BE2C (cell line): ENCODE data around the gene C16orf87.

Experiments
- DNase-seq: peaks from one replicate; pipeline ENCODE4 v3.0.0-alpha.2; 2020
- H3K27me3 ChIP-seq: fragments of 250-450 bp; sonication (Bioruptor Pico); 2 replicates; pipeline ENCODE4 v1.5.1; 2020; ENCODE audit warnings: mild to moderate bottlenecking
- H3K36me3 ChIP-seq: fragments of 250-450 bp; sonication (Bioruptor Pico); 2 replicates; pipeline ENCODE4 v1.5.1; 2020; ENCODE audit warnings: mild to moderate bottlenecking
- H3K4me1 ChIP-seq: fragments of 250-450 bp; sonication (Bioruptor Pico); 2 replicates; pipeline ENCODE4 v1.5.1; 2020
- H3K4me3 ChIP-seq: 2 replicates; pipeline ENCODE4 v1.5.1; 2011; ENCODE audit warnings: low read depth, low read length
- H3K9me3 ChIP-seq: fragments of 250-450 bp; sonication (Bioruptor Pico); 2 replicates; pipeline ENCODE4 v1.5.1; 2020
- TF ChIP-seq, protein P1 (sequence below): IDR thresholded peaks from 2 replicates; pipeline ENCODE4 v1.5.1; 2012; ENCODE audit warnings: mild to moderate bottlenecking, low read depth, low read length

The C16orf87 gene

DNA sequence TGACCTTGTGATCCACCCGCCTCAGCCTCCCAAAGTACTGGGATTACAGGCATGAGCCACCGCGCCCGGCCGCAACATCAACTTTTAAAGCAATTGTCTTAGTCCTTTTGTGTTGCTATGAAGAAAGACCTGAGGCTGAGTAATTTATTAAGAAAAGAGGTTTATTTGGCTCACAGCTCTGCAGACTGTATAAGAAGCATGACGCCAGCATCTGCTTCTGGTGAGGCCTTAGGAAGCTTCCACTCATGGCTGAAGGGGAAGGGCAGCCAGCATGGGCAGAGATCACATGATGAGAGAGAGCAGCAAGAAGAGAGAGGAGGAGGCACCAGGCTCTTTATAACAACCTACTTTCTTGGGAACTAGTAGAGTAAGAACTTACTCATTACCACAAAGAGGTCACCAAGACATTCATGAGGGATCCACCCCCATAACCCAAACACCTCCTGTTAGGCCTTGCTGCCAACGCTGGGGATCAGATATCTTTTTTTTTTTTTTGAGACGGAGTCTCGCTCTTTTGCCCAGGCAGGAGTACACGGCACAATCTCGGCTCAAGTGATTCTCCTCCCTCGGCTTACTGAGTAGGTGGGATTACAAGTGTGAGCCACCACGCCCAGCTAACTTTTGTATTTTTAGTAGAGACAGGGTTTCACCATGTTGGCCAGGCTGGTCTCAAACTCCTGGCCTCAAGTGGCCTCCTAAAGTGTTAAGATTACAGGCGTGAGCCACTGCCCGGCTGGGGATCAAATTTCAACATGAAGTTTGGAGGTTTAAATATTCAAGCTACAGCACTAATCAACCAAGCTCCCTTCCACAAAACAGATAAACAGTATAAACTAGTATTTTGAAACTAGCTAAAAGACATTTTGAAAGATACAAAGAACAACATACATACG, 31.8 kb upstream of the C16orf87 start:
- no peaks in the 10 kb centered on the region for H3K4me1 ChIP-seq
- TF ChIP-seq, protein P1, sequence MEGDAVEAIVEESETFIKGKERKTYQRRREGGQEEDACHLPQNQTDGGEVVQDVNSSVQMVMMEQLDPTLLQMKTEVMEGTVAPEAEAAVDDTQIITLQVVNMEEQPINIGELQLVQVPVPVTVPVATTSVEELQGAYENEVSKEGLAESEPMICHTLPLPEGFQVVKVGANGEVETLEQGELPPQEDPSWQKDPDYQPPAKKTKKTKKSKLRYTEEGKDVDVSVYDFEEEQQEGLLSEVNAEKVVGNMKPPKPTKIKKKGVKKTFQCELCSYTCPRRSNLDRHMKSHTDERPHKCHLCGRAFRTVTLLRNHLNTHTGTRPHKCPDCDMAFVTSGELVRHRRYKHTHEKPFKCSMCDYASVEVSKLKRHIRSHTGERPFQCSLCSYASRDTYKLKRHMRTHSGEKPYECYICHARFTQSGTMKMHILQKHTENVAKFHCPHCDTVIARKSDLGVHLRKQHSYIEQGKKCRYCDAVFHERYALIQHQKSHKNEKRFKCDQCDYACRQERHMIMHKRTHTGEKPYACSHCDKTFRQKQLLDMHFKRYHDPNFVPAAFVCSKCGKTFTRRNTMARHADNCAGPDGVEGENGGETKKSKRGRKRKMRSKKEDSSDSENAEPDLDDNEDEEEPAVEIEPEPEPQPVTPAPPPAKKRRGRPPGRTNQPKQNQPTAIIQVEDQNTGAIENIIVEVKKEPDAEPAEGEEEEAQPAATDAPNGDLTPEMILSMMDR, result no peak
- no peak for DNase-seq
- no peak overlapping the region for H3K4me3 ChIP-seq
- no peaks in the 10 kb centered on the region for H3K36me3 ChIP-seq
- H3K27me3 ChIP-seq, result no peaks in the 10 kb centered on the region
- no peaks in the 10 kb centered on the region for H3K9me3 ChIP-seq

DNA sequence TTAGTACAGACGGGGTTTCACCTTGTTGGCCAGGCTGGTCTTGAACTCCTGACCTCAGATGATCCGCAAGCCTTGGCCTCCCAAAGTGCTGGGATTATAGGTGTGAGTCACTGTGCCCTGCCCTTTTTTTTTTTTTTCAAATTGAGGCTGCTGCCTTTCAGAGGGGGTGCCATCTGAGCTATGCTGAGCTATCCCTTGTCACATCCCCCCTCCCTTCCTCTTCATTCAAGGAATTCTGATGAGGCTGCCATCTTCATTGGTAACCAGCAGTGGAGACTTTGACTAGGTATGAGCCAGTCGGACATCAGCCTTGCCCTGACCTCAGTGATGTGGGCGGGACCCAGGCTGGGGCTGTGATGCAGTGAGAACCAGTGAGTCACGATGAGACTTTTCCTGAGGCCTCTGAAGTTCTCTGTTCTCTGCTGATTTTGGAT, 28.8 kb upstream of the C16orf87 start:
- TF ChIP-seq, protein P1, result no peak

DNA sequence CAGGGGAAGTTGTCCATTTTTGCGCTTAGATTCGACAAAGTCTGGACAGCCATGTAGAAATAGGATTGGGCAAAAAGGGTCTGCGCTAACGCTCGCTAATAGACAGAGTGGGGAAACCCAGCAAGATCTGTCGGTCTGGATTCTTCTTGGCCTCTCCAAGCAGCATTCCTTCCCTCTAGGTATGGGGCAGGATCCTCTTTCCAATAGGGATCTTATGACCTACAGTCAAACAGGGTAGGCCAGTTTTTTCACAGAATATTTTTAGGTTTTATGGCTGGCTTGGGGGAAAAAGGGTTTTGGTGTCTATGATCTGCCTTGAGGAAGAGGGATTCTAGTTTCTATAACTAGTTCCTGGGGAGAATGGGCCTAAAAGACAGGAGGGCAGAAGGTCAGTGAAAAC, 27.2 kb upstream of the C16orf87 start:
- no peak for DNase-seq
- H3K4me1 ChIP-seq, result no peaks in the 10 kb centered on the region
- TF ChIP-seq, protein P1, result no peak
- no peak overlapping the region for H3K4me3 ChIP-seq
- H3K27me3 ChIP-seq, result no peaks in the 10 kb centered on the region
- H3K36me3 ChIP-seq, result no peaks in the 10 kb centered on the region
- H3K9me3 ChIP-seq, result no peaks in the 10 kb centered on the region

More for the DNA sequence above, 28.8 kb upstream of the C16orf87 start:
- Histone ChIP-seq H3K36me3 (no peaks in the 10 kb centered on the region), H3K9me3 (no peaks in the 10 kb centered on the region), H3K4me1 (no peaks in the 10 kb centered on the region), H3K27me3 (no peaks in the 10 kb centered on the region), H3K4me3 (no peak overlapping the region)
- DNase-seq, result no peak

DNA sequence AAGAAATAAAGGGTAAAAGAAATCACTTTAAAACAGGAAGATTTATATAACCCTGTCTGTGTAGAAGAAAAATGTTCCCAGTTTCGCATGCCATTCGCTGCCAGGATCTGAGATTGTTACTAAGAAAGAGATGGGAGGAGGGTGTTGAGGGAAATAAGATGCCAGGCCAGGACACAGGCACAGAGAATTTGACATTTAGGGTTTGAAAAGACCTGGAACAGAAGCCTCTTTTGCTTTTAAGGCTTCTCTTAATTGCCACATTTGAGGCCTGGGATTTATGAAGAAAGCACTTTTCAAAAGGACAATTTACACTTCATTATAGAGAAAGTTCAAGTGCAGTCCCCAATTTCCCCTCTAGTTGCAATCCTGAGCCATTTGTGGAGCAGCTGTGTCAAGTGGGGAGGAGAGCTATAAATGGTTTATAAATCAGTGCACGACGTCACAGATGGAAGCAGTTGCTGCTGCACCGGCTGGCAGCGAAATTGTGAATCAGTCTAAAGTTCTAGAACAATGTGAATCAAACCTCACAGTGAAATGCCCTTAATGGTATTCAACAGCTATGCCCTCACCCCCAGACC, 26.5 kb upstream of the C16orf87 start:
- TF ChIP-seq, protein P1, result peak; percentile 58
- Histone ChIP-seq H3K27me3 (no peaks in the 10 kb centered on the region), H3K4me1 (no peaks in the 10 kb centered on the region)

DNA sequence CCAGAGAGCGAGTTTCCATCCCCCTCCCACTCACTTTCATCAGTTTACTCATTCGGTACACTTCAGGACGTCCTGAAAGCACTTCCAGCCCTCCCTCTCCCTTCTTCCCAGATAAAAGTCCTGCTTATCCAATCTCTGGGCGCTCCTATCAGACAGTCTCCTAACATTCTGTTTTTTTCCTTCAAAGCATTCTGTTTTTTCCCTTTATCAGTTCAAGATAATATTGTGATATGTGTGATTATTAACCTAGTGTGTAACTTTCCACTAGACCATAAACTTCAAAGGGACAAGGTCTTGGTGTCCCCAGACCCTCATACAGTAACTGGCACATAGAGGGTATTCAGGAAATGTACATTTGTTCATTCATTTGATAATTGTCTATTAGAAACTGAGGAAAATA, 24.4 kb upstream of the C16orf87 start:
- Histone ChIP-seq H3K9me3 (no peaks in the 10 kb centered on the region), H3K4me3 (no peak overlapping the region), H3K27me3 (no peaks in the 10 kb centered on the region), H3K36me3 (no peaks in the 10 kb centered on the region), H3K4me1 (no peaks in the 10 kb centered on the region)
- TF ChIP-seq, protein P1, result no peak
- DNase-seq, result no peak

More for the DNA sequence above, 26.5 kb upstream of the C16orf87 start:
- Histone ChIP-seq H3K36me3 (no peaks in the 10 kb centered on the region), H3K9me3 (no peaks in the 10 kb centered on the region), H3K4me3 (no peak overlapping the region)
- peak; percentile 30 for DNase-seq

DNA sequence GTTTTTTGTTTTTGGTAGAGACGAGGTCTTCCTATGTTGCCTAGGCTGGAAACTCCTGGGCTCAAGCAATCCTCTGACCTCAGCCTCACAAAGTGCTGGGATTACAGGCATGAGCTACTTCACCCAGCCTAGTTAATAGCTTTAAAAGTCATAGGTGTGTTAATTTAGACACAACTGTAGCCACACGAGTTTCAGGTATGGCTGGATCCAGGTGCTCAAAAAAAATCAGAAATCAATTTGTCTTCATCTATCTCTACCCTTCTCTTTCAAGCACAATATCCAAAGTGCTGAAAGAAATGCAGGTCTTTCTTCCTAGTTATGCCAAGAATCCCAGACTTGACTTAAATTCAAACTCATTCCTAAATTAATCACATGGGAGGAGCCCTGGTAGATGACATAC, 23.9 kb upstream of the C16orf87 start:
- Histone ChIP-seq H3K4me3 (no peak overlapping the region), H3K36me3 (no peaks in the 10 kb centered on the region), H3K4me1 (no peaks in the 10 kb centered on the region)

More for the DNA sequence above, 23.9 kb upstream of the C16orf87 start:
- DNase-seq, result no peak
- no peaks in the 10 kb centered on the region for H3K9me3 ChIP-seq
- TF ChIP-seq, protein P1, result no peak
- no peaks in the 10 kb centered on the region for H3K27me3 ChIP-seq
